HEK293 (cell line): ENCODE measurements around the gene TBC1D8.

Experiments
- CTCF ChIA-PET: fragments of 350-600 bp; formaldehyde crosslinking; extraction: SDS; loops from one replicate; lab custom pipeline; 2021; ENCODE audit warnings: antibody characterized with exemption; lab: Yijun Ruan, JAX
- POLR2A ChIA-PET: fragments of 300-600 bp; formaldehyde crosslinking; extraction: SDS; loops from one replicate; lab custom pipeline; 2020; ENCODE audit warnings: antibody characterized with exemption, inconsistent platforms; lab: Yijun Ruan, JAX
- H3K27ac ChIP-seq: fragments of 200-500 bp; sonication (Bioruptor generic); 2 replicates; pipeline ENCODE4 v1.5.1; 2014; ENCODE audit warnings: low read depth, low read length, control low read depth, inconsistent platforms; ENCODE audit errors: extremely low read depth
- H3K36me3 ChIP-seq, 2 experiments: fragments of 200-500 bp in 1 of 2; sonication (Bioruptor generic) in 1 of 2; 1 replicate in 1 of 2; 2 replicates in 1 of 2; pipeline ENCODE4 v1.5.1; 2014 to 2017; ENCODE audit warnings: inconsistent platforms in 2 of 2, low read length in 2 of 2; ENCODE audit not compliant: control insufficient read depth in 2 of 2, insufficient read depth in 1 of 2
- H3K4me1 ChIP-seq: fragments of 200-500 bp; sonication (Bioruptor generic); 2 replicates; pipeline ENCODE4 v1.5.1; 2014; ENCODE audit warnings: mild to moderate bottlenecking, low read length, inconsistent platforms; ENCODE audit not compliant: control insufficient read depth, insufficient read depth
- H3K4me3 ChIP-seq: 2 replicates; pipeline ENCODE4 v1.5.1; 2011; ENCODE audit warnings: low read depth, mild to moderate bottlenecking, control low read depth, low read length, moderate library complexity
- H3K9me3 ChIP-seq: fragments of 200-500 bp; sonication (Bioruptor generic); 2 replicates; pipeline ENCODE4 v1.5.1; 2014; ENCODE audit warnings: low read depth, low read length, inconsistent platforms; ENCODE audit not compliant: control insufficient read depth, insufficient read depth
- HOXC10 ChIP-seq: sonication (generic); formaldehyde crosslinking; IDR thresholded peaks from 2 replicates; pipeline ENCODE4 v1.8.1; 2023; ENCODE audit warnings: mild to moderate bottlenecking, missing genetic modification reagents
- HOXD13 ChIP-seq: sonication (generic); formaldehyde crosslinking; IDR thresholded peaks from 2 replicates; pipeline ENCODE4 v1.8.0; 2022; ENCODE audit warnings: missing genetic modification reagents, borderline replicate concordance
- KLF1 ChIP-seq: fragments of 450-650 bp; formaldehyde crosslinking; IDR thresholded peaks from 2 replicates; pipeline ENCODE4 v1.5.1; 2016; ENCODE audit warnings: missing biosample characterization, missing genetic modification characterization
- REST ChIP-seq: fragments of 450-650 bp; formaldehyde crosslinking; IDR thresholded peaks from 2 replicates; pipeline ENCODE4 v1.5.1; 2016; ENCODE audit warnings: missing biosample characterization, missing genetic modification characterization
- SP2 ChIP-seq: fragments of 450-650 bp; formaldehyde crosslinking; IDR thresholded peaks from 2 replicates; pipeline ENCODE4 v1.5.1; 2016; ENCODE audit warnings: missing biosample characterization, missing genetic modification characterization
- TRIM28 ChIP-seq: IDR thresholded peaks from 2 replicates; pipeline ENCODE4 v1.6.1; 2011; ENCODE audit warnings: low read length, control low read depth, borderline replicate concordance
- YY2 ChIP-seq: fragments of 450-650 bp; formaldehyde crosslinking; IDR thresholded peaks from 2 replicates; pipeline ENCODE4 v1.5.1; 2016; ENCODE audit warnings: missing biosample characterization, missing genetic modification characterization
- ZBTB10 ChIP-seq: fragments of 450-650 bp; formaldehyde crosslinking; IDR thresholded peaks from 2 replicates; pipeline ENCODE4 v1.5.1; 2016; ENCODE audit warnings: missing biosample characterization, missing genetic modification characterization
- ZBTB7A ChIP-seq: fragments of 450-650 bp; formaldehyde crosslinking; IDR thresholded peaks from 2 replicates; pipeline ENCODE4 v1.5.1; 2016; ENCODE audit warnings: low read depth, missing biosample characterization, missing genetic modification characterization
- ZNF114 ChIP-seq: fragments of 450-650 bp; formaldehyde crosslinking; IDR thresholded peaks from 2 replicates; pipeline ENCODE4 v1.5.0; 2017; ENCODE audit warnings: missing biosample characterization, missing genetic modification characterization
- ZNF19 ChIP-seq: fragments of 450-650 bp; formaldehyde crosslinking; IDR thresholded peaks from 2 replicates; pipeline ENCODE4; 2016; ENCODE audit warnings: missing biosample characterization, missing genetic modification characterization, low read depth
- ZNF211 ChIP-seq: fragments of 450-650 bp; formaldehyde crosslinking; IDR thresholded peaks from 2 replicates; pipeline ENCODE4 v1.5.1; 2016; ENCODE audit warnings: low read depth, missing biosample characterization, missing genetic modification characterization
- ZNF350 ChIP-seq: fragments of 450-650 bp; formaldehyde crosslinking; IDR thresholded peaks from 2 replicates; pipeline ENCODE4 v1.5.0; 2017; ENCODE audit warnings: missing biosample characterization, mild to moderate bottlenecking, missing genetic modification characterization
- ZNF423 ChIP-seq: fragments of 450-650 bp; formaldehyde crosslinking; IDR thresholded peaks from 2 replicates; pipeline ENCODE4 v1.5.1; 2016; ENCODE audit warnings: missing biosample characterization, missing genetic modification characterization
- ZNF473 ChIP-seq: fragments of 450-650 bp; formaldehyde crosslinking; IDR thresholded peaks from 2 replicates; pipeline ENCODE4 v1.5.1; 2017; ENCODE audit warnings: missing biosample characterization, missing genetic modification characterization
- ZNF488 ChIP-seq: fragments of 450-650 bp; formaldehyde crosslinking; IDR thresholded peaks from 2 replicates; pipeline ENCODE4 v1.5.1; 2016; ENCODE audit warnings: missing biosample characterization, missing genetic modification characterization
- TF ChIP-seq, protein P1 (sequence below): fragments of 450-650 bp; formaldehyde crosslinking; IDR thresholded peaks from 2 replicates; pipeline ENCODE4 v1.5.1; 2016; ENCODE audit warnings: missing biosample characterization, missing genetic modification characterization
- TF ChIP-seq, protein P2 (sequence below): fragments of 450-650 bp; formaldehyde crosslinking; IDR thresholded peaks from 2 replicates; pipeline ENCODE4 v1.5.1; 2016; ENCODE audit warnings: missing biosample characterization, missing genetic modification characterization
- TF ChIP-seq, protein P3 (sequence below): fragments of 450-650 bp; formaldehyde crosslinking; IDR thresholded peaks from 2 replicates; pipeline ENCODE4 v1.5.1; 2016; ENCODE audit warnings: missing biosample characterization, missing genetic modification characterization

The TBC1D8 gene

DNA sequence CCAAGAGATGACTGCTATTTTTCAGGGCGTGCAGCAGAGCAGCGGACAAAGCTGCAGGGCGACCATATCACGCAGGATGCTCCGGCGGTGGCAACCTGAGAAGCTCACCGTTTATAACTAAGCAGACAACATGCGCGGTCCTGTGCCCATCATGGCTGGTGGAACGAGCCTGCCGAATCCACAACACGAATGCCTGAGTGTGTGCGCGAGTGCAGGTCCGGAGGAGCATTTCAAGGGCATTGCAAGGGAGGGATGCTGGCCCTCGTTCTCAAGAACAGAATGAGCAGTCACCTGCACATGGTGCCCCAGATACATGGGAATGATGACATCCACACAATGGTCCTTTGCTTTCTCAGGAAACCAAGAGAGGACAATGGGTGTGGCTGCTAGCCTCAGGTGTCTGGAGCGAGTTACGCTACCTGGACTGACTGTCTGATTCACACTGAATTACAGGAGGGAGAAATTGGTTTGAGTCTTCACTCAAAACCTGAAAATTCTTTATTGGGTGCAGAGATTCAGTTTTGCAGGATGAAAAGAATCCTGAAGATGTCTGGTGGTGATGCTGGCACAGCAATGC is 39.8 kb downstream of the TBC1D8 start:
- no peaks in the 10 kb centered on the region for H3K36me3 ChIP-seq
- TF ChIP-seq KLF1 (tag by site-specific recombination) = no peak
- TF ChIP-seq HOXD13 (CRISPR knock-in tag) = no peak
- no peak for TF ChIP-seq ZNF211
- TF ChIP-seq YY2 (tag by site-specific recombination) = no peak
- TF ChIP-seq, protein P1, sequence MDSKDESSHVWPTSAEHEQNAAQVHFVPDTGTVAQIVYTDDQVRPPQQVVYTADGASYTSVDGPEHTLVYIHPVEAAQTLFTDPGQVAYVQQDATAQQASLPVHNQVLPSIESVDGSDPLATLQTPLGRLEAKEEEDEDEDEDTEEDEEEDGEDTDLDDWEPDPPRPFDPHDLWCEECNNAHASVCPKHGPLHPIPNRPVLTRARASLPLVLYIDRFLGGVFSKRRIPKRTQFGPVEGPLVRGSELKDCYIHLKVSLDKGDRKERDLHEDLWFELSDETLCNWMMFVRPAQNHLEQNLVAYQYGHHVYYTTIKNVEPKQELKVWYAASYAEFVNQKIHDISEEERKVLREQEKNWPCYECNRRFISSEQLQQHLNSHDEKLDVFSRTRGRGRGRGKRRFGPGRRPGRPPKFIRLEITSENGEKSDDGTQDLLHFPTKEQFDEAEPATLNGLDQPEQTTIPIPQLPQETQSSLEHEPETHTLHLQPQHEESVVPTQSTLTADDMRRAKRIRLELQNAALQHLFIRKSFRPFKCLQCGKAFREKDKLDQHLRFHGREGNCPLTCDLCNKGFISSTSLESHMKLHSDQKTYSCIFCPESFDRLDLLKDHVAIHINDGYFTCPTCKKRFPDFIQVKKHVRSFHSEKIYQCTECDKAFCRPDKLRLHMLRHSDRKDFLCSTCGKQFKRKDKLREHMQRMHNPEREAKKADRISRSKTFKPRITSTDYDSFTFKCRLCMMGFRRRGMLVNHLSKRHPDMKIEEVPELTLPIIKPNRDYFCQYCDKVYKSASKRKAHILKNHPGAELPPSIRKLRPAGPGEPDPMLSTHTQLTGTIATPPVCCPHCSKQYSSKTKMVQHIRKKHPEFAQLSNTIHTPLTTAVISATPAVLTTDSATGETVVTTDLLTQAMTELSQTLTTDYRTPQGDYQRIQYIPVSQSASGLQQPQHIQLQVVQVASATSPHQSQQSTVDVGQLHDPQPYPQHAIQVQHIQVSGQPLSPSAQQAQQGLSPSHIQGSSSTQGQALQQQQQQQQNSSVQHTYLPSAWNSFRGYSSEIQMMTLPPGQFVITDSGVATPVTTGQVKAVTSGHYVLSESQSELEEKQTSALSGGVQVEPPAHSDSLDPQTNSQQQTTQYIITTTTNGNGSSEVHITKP (tag by site-specific recombination) = no peak
- TF ChIP-seq REST (tag by site-specific recombination) = no peak
- TF ChIP-seq ZNF473 (tag by site-specific recombination) = no peak
- no peak for TF ChIP-seq ZNF423 (tag by site-specific recombination)
- no peak for TF ChIP-seq ZNF19 (tag by site-specific recombination)
- no peak for TF ChIP-seq ZNF114 (tag by site-specific recombination)
- TF ChIP-seq SP2 = no peak
- TF ChIP-seq HOXC10 = no peak
- no peak for TF ChIP-seq ZBTB7A (tag by site-specific recombination)
- no peak for TF ChIP-seq ZNF350 (tag by site-specific recombination)
- TF ChIP-seq, protein P2, sequence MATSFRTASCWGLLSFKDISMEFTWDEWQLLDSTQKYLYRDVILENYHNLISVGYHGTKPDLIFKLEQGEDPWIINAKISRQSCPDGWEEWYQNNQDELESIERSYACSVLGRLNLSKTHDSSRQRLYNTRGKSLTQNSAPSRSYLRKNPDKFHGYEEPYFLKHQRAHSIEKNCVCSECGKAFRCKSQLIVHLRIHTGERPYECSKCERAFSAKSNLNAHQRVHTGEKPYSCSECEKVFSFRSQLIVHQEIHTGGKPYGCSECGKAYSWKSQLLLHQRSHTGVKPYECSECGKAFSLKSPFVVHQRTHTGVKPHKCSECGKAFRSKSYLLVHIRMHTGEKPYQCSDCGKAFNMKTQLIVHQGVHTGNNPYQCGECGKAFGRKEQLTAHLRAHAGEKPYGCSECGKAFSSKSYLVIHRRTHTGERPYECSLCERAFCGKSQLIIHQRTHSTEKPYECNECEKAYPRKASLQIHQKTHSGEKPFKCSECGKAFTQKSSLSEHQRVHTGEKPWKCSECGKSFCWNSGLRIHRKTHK (tag by site-specific recombination) = no peak
- H3K4me3 ChIP-seq = no peak overlapping the region
- ChIA-PET CTCF (interaction anchor here (1.3 to 1.5 kb wide), 2 partner anchors 77 to 126 kb away, joined by 3 read pairs; no protein-coding TSS in a partner anchor), POLR2A (interaction anchor here (0.5 to 1.2 kb wide), 2 partner anchors 24 to 39 kb away, joined by 3 to 6 read pairs; no protein-coding TSS in a partner anchor)
- no peaks in the 10 kb centered on the region for H3K9me3 ChIP-seq
- H3K27ac ChIP-seq = no peak overlapping the region
- peaks cover 37% of the 10 kb centered on the region for H3K4me1 ChIP-seq

DNA sequence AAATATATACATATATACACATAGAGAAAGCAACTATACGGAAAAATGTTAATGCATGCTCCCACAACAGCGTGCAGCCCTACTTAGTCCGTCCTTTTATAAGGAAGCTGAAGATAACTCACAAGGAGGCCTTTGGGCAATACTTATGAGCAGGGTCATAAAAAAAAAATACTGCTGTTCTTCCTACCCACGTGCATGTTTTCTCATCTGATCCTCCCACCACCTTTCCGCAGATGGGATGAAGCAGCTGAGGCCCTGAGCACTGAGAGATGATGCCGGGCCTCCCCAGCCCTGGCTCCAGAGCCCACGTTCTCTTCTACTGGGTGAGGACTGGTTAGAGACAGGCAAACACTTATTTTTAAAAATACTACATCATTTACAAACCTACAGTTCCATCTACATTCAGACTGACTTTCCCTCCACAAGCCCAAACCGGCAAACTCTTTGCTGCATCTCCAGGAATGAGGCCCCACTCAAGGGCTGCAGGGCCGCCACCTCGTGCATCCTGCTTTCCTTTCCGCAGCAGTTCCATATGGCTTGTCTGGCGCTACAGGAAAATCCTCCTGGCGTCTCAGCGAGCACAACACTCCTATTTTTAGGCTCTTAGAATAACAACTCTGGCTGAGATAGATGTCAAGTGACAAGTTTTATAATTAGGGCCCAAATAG is 41.6 kb downstream of the TBC1D8 start:
- no peaks in the 10 kb centered on the region for H3K9me3 ChIP-seq
- ChIA-PET POLR2A (no interaction called here), CTCF (interaction anchor here (0.6 to 1.0 kb wide), 2 partner anchors 15 to 50 kb away, joined by 3 to 5 read pairs; no protein-coding TSS in a partner anchor)
- no peaks in the 10 kb centered on the region for H3K36me3 ChIP-seq
- no peak overlapping the region for H3K4me3 ChIP-seq
- H3K27ac ChIP-seq = no peak overlapping the region
- H3K4me1 ChIP-seq = peaks cover 37% of the 10 kb centered on the region
- TF ChIP-seq, protein P3, sequence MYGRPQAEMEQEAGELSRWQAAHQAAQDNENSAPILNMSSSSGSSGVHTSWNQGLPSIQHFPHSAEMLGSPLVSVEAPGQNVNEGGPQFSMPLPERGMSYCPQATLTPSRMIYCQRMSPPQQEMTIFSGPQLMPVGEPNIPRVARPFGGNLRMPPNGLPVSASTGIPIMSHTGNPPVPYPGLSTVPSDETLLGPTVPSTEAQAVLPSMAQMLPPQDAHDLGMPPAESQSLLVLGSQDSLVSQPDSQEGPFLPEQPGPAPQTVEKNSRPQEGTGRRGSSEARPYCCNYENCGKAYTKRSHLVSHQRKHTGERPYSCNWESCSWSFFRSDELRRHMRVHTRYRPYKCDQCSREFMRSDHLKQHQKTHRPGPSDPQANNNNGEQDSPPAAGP (tag by site-specific recombination) = no peak
- TF ChIP-seq ZBTB10 (no peak), ZNF488 (no peak), TRIM28 (peak; percentile 50; the same call in 1 of the 2 replicates)
